ENCODE results near the gene PDZD2. TPM values are rescaled to one million over a fixed set of nuclear protein-coding genes. Genes with fewer than 3 reads are reported as not detected.
A peak's percentile ranks its signal among the peaks of the same experiment; 100 is the strongest.

PDZD2 gene
- total RNA-seq, 4 donors from 2014 or later, result 10.2 to 15.0 (median 12.2) TPM

DNA sequence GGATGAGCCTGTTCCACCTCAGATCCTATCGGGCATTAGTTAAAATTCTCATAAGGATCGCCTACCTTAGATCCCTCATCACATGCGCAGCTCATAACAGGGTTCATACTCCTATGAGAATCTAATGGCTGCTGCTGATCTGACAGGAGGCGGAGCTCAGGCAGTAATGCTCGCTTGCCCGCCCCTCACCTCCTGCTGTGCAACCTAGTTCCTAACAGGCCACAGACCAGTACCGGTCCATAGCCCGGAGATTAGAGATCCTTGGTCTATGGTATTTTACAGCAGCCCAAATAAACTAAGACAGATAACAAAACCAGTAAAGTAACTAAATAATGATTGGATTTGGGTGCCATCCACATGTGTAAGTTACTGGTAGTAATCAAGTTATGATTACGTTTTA is 517.7 kb downstream of the PDZD2 start:
- Histone ChIP-seq H3K9me3 (no peaks in the 10 kb centered on the region), H3K27ac (replicated peaks in 1 of 4) (no peak overlapping the region), H3K27me3 (no peaks in the 10 kb centered on the region), H3K36me3 (no peaks in the 10 kb centered on the region), H3K4me1 (peaks cover 58 to 95% (median 79%) of the 10 kb centered on the region in 4 donors), H3K4me3 (no peak overlapping the region)
- no peak for TF ChIP-seq POLR2A (IDR thresholded peaks at IDR 0.05; ENCODE audit: low read depth)
- TF ChIP-seq EP300 (IDR thresholded peaks at IDR 0.05), result no peak
- TF ChIP-seq, protein P1, sequence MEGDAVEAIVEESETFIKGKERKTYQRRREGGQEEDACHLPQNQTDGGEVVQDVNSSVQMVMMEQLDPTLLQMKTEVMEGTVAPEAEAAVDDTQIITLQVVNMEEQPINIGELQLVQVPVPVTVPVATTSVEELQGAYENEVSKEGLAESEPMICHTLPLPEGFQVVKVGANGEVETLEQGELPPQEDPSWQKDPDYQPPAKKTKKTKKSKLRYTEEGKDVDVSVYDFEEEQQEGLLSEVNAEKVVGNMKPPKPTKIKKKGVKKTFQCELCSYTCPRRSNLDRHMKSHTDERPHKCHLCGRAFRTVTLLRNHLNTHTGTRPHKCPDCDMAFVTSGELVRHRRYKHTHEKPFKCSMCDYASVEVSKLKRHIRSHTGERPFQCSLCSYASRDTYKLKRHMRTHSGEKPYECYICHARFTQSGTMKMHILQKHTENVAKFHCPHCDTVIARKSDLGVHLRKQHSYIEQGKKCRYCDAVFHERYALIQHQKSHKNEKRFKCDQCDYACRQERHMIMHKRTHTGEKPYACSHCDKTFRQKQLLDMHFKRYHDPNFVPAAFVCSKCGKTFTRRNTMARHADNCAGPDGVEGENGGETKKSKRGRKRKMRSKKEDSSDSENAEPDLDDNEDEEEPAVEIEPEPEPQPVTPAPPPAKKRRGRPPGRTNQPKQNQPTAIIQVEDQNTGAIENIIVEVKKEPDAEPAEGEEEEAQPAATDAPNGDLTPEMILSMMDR (IDR thresholded peaks at IDR 0.05), result no peak
- TF ChIP-seq POLR2AphosphoS5 (IDR thresholded peaks at IDR 0.05), result no peak
- no peak for DNase-seq (ENCODE audit: extremely low spot score)
- intact Hi-C loops (cut with DNase I), result no loop called here
- 87% methylated on average over 9 of the region's 9 CpGs for WGBS

DNA sequence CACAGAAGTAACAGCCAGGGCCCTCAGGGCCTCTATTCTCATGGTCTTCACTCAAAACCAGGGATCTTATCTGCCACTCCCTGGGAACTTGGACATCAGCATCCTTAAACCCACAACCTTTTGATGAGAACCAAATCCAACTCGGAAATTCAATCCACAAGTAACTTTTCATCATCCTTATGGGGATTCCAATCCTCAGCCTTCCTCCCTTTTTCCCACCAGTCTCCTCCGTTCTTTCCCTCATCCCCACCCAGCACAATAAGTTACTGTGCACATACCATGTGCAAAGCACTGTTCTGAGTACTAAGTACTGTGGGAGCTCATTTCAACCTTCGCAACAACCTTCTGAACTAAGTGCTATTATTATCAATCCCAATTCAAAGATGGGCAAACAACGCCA is 518.1 kb downstream of the PDZD2 start:
- Histone ChIP-seq H3K27me3 (no peaks in the 10 kb centered on the region), H3K4me3 (no peak overlapping the region), H3K36me3 (no peaks in the 10 kb centered on the region), H3K4me1 (peaks cover 58 to 92% (median 76%) of the 10 kb centered on the region in 4 donors), H3K9me3 (no peaks in the 10 kb centered on the region), H3K27ac (replicated peaks in 1 of 4) (no peak overlapping the region)
- intact Hi-C loops (cut with DNase I), result no loop called here
- no peak for DNase-seq (ENCODE audit: extremely low spot score)
- TF ChIP-seq, protein P1 (IDR thresholded peaks at IDR 0.05), result no peak
- TF ChIP-seq POLR2AphosphoS5 (IDR thresholded peaks at IDR 0.05) (no peak), POLR2A (IDR thresholded peaks at IDR 0.05; ENCODE audit: low read depth) (no peak), EP300 (IDR thresholded peaks at IDR 0.05) (no peak)
- WGBS, result 78% methylated on average over 4 of the region's 4 CpGs

DNA sequence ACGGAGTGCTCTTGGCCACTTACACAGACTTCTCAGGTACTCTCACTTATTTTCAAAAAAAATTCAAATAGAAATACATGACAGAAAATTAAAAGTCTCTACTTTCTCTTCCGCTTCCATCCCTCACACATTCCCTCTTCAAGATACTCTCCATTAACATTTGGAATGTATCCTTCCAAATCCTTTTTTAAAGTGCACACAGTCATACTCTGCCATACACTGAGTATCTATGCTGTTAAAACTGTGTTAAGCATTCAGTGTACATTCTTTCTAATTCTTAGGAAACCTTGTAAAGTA is 519.7 kb downstream of the PDZD2 start:
- Histone ChIP-seq H3K4me1 (peaks cover 50 to 92% (median 73%) of the 10 kb centered on the region in 4 donors), H3K27ac (replicated peaks in 1 of 4) (peak overlapping the region in 3 of 4 donors; percentile 0 to 5 (median 2)), H3K4me3 (no peak overlapping the region), H3K36me3 (no peaks in the 10 kb centered on the region), H3K27me3 (no peaks in the 10 kb centered on the region), H3K9me3 (no peaks in the 10 kb centered on the region)
- TF ChIP-seq POLR2A (IDR thresholded peaks at IDR 0.05; ENCODE audit: low read depth) (no peak), POLR2AphosphoS5 (IDR thresholded peaks at IDR 0.05) (no peak), EP300 (IDR thresholded peaks at IDR 0.05) (no peak)
- TF ChIP-seq, protein P1 (IDR thresholded peaks at IDR 0.05), result no peak
- 84% methylated on average over 2 of the region's 2 CpGs for WGBS
- intact Hi-C loops (cut with DNase I), result no loop called here
- no peak for DNase-seq (ENCODE audit: extremely low spot score)

DNA sequence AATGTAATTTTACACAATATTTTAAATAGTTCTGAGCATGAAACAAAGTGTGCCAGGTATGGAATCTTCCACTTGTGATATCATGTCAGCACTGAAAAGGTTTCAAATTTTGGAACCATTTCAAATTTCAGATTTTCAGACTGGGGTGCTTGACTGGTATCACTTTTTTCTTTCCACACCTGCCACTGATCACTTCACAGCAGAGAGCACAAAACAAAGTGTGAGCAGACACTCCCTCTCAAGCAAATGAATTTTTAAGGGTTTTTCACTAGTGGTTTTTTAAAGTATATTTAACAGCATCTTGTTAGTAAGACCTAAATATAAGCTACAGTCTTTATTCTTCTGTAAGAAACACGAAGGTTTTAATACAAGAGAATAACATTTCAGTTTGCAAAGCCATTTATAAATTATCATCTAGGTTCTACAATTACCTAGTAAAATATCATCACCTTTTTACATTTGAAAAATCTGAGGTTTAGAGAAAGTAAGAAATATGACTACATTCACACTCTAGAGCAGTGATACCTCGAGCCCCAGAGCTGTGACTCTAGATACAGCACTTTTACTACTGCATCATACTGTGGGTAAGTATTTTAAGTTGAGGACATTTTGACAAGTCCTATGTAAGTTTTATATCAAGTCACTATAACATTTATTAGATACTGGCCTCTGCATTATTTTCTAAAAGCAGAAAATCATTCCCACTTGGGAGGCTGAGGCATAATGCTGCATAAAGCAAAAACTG is 520.6 kb downstream of the PDZD2 start:
- intact Hi-C loops (cut with DNase I), result no loop called here

More for the DNA sequence above, 520.6 kb downstream of the PDZD2 start:
- DNase-seq (ENCODE audit: extremely low spot score), result no peak
- Histone ChIP-seq H3K9me3 (no peaks in the 10 kb centered on the region), H3K4me1 (peaks cover 49 to 92% (median 73%) of the 10 kb centered on the region in 4 donors), H3K27ac (replicated peaks in 1 of 4) (peak overlapping the region in 1 of 4 donors; percentile 5), H3K27me3 (no peaks in the 10 kb centered on the region), H3K36me3 (no peaks in the 10 kb centered on the region), H3K4me3 (no peak overlapping the region)
- TF ChIP-seq EP300 (IDR thresholded peaks at IDR 0.05) (no peak), POLR2A (IDR thresholded peaks at IDR 0.05; ENCODE audit: low read depth) (no peak), POLR2AphosphoS5 (IDR thresholded peaks at IDR 0.05) (no peak)
- TF ChIP-seq, protein P1 (IDR thresholded peaks at IDR 0.05), result no peak
- WGBS, result 59% methylated on average over 2 of the region's 2 CpGs

All from esophagus muscularis mucosa (tissue), 4 donors.